ENCODE results near the gene GSTK1.
A peak's percentile ranks its signal among the peaks of the same experiment; 100 is the strongest.

GSTK1 gene

GRCh38 chr7:143305423-143306070, 42.3 kb downstream of the GSTK1 start:
- H3K4me1 ChIP-seq: peaks cover 20% of the 10 kb centered on the region
- H3K9ac ChIP-seq: no peak overlapping the region
- H3K36me3 ChIP-seq: peaks cover 95% of the 10 kb centered on the region

GRCh38 chr7:143308632-143309031, 45.4 kb downstream of the GSTK1 start:
- no peak overlapping the region for H3K4me3 ChIP-seq
- no peak overlapping the region for H3K4me2 ChIP-seq
- H3K36me3 ChIP-seq: peaks cover 71% of the 10 kb centered on the region
- H3K9me3 ChIP-seq: 0 out of 2 replicates have a peak, but pooled peaks cover 9% of the 10 kb centered on the region
- no peak for TF ChIP-seq Cebpa-rat (IDR thresholded peaks at IDR 0.05)
- H3K27me3 ChIP-seq: no peaks in the 10 kb centered on the region
- H3K4me1 ChIP-seq: peaks cover 24% of the 10 kb centered on the region
- no peak overlapping the region for H3K9ac ChIP-seq
- 0 out of 2 replicates have a peak overlapping the region, but pooled peaks have one; percentile 13 for H3K27ac ChIP-seq
- peaks cover 18% of the 10 kb centered on the region for H4K20me1 ChIP-seq

More at GRCh38 chr7:143305423-143306070, 42.3 kb downstream of the GSTK1 start:
- Histone ChIP-seq H3K4me2 (no peak overlapping the region), H3K9me3 (0 out of 2 replicates have a peak, but pooled peaks cover 3% of the 10 kb centered on the region), H4K20me1 (peaks cover 23% of the 10 kb centered on the region), H3K4me3 (no peak overlapping the region), H3K27me3 (no peaks in the 10 kb centered on the region), H3K27ac (no peak overlapping the region)
- no peak for TF ChIP-seq Cebpa-rat (IDR thresholded peaks at IDR 0.05)

DNA sequence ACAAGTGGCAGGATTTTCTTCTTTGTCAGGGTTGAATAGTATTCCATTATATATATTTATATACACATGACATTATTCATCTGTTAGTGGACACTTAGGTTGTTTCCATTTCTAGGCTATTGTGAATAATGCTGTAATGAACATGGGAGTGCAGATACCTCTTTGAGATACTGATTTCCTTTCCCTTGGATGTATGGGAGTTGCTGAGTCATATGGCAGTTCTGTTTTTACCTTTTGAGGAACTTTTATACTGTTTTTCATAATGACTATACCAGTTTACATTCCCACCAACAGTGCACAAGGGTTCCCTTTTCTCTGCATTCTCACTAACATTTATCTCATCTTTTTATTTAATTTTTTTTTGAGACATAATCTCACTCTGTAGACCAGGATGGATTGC, 50.9 kb downstream of the GSTK1 start:
- H3K4me2 ChIP-seq: no peak overlapping the region
- H4K20me1 ChIP-seq: no peaks in the 10 kb centered on the region
- no peak for TF ChIP-seq Cebpa-rat (IDR thresholded peaks at IDR 0.05)

GRCh38 chr7:143315776-143316175, 52.5 kb downstream of the GSTK1 start, which contains the start of gene CLCN1:
Gene CLCN1 (plus strand): TSS chr7:143316111. CDS start chr7:143316213, 102 bp downstream.
- H3K4me2 ChIP-seq: no peak within 1 kb of the TSS
- TF ChIP-seq Cebpa-rat (IDR thresholded peaks at IDR 0.05): no peak

More for the DNA sequence above, 50.9 kb downstream of the GSTK1 start:
- no peak overlapping the region for H3K9ac ChIP-seq
- peaks cover 24% of the 10 kb centered on the region for H3K4me1 ChIP-seq
- H3K9me3 ChIP-seq: 0 out of 2 replicates have a peak, but pooled peaks cover 6% of the 10 kb centered on the region
- peaks cover 16% of the 10 kb centered on the region for H3K36me3 ChIP-seq
- H3K4me3 ChIP-seq: no peak overlapping the region
- H3K27ac ChIP-seq: no peak overlapping the region
- no peaks in the 10 kb centered on the region for H3K27me3 ChIP-seq

GRCh38 chr7:143316492-143316891, 53.3 kb downstream of the GSTK1 start:
- Histone ChIP-seq H3K4me2 (no peak overlapping the region), H3K4me1 (peaks cover 8% of the 10 kb centered on the region), H3K36me3 (0 out of 2 replicates have a peak, but pooled peaks cover 5% of the 10 kb centered on the region), H3K27ac (no peak overlapping the region), H3K4me3 (no peak overlapping the region), H3K9me3 (0 out of 2 replicates have a peak, but pooled peaks cover 6% of the 10 kb centered on the region), H3K9ac (no peak overlapping the region), H3K27me3 (no peaks in the 10 kb centered on the region), H4K20me1 (no peaks in the 10 kb centered on the region)
- TF ChIP-seq Cebpa-rat (IDR thresholded peaks at IDR 0.05): no peak

More at GRCh38 chr7:143315776-143316175, 52.5 kb downstream of the GSTK1 start, which contains the start of gene CLCN1:
- peaks cover 15% of the 10 kb centered on the region for H3K4me1 ChIP-seq
- H3K9ac ChIP-seq: no peak within 1 kb of the TSS
- H3K36me3 ChIP-seq: 0 out of 2 replicates have a peak, but pooled peaks cover 5% of the 10 kb centered on the region
- no peaks in the 10 kb centered on the region for H3K27me3 ChIP-seq
- H3K4me3 ChIP-seq: no peak within 1 kb of the TSS
- H4K20me1 ChIP-seq: no peaks in the 10 kb centered on the region
- 0 out of 2 replicates have a peak, but pooled peaks cover 6% of the 10 kb centered on the region for H3K9me3 ChIP-seq
- no peak within 1 kb of the TSS for H3K27ac ChIP-seq

DNA sequence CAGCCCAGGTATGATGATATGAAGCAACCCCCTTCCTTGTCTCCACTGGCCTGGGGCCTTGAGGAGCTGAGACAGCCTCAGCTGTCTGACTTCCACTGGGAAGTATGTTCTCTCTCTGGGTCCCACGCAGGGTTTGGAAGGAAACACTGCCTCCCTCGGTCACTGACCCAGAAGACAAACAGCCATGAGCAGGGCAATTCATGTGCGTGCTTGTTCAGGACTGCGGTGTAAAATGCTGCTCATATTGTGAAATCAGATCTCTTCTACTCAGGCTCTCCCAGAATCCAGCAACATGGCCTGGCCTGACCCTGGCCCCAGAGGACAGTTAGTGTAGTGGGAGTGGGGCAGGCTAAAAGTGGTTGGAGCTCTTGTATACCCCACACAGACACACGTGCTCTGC, 55.4 kb downstream of the GSTK1 start:
- Histone ChIP-seq H3K4me2 (no peak overlapping the region), H3K4me1 (no peaks in the 10 kb centered on the region), H3K9ac (no peak overlapping the region), H3K4me3 (no peak overlapping the region), H3K9me3 (no peaks in the 10 kb centered on the region), H3K27me3 (no peaks in the 10 kb centered on the region), H3K27ac (no peak overlapping the region), H4K20me1 (no peaks in the 10 kb centered on the region), H3K36me3 (no peaks in the 10 kb centered on the region)
- no peak for TF ChIP-seq Cebpa-rat (IDR thresholded peaks at IDR 0.05)

Measured in BLaER1 (cell line).